ENCODE results near the gene TCERG1L.

Gene TCERG1L

GRCh38 chr10:131212763-131213325 lies 98.7 kb downstream of the TCERG1L start:
- no peak for TF ChIP-seq CTCF (conservative IDR thresholded peaks at IDR 0.05; ENCODE audit: control insufficient read depth, insufficient read depth, low read depth, low read length)
- no peak for DNase-seq (ENCODE audit: low read depth)

GRCh38 chr10:131211965-131212619 lies 99.4 kb downstream of the TCERG1L start:
- H3K4me3 ChIP-seq (ENCODE audit: control insufficient read depth, low read depth, low read length) = no peak overlapping the region
- no peak for TF ChIP-seq CTCF (conservative IDR thresholded peaks at IDR 0.05; ENCODE audit: control insufficient read depth, insufficient read depth, low read depth, low read length)
- no peak for DNase-seq (ENCODE audit: low read depth)

More at GRCh38 chr10:131212763-131213325, 98.7 kb downstream of the TCERG1L start:
- no peak overlapping the region for H3K4me3 ChIP-seq (ENCODE audit: control insufficient read depth, low read depth, low read length)

GRCh38 chr10:131211559-131211958 lies 100.0 kb downstream of the TCERG1L start:
- TF ChIP-seq CTCF (conservative IDR thresholded peaks at IDR 0.05; ENCODE audit: control insufficient read depth, insufficient read depth, low read depth, low read length) = no peak
- H3K4me3 ChIP-seq (ENCODE audit: control insufficient read depth, low read depth, low read length) = no peak overlapping the region
- no peak for DNase-seq (ENCODE audit: low read depth)

- no peak overlapping the region for H3K4me3 ChIP-seq (ENCODE audit: control insufficient read depth, low read depth, low read length)
- no peak for DNase-seq (ENCODE audit: low read depth)
- no peak for TF ChIP-seq CTCF (conservative IDR thresholded peaks at IDR 0.05; ENCODE audit: control insufficient read depth, insufficient read depth, low read depth, low read length)
Observed at GRCh38 chr10:131211146-131211545, 100.4 kb downstream of the TCERG1L start.

GRCh38 chr10:131210181-131210580 lies 101.3 kb downstream of the TCERG1L start:
- H3K4me3 ChIP-seq (ENCODE audit: control insufficient read depth, low read depth, low read length) = no peak overlapping the region
- DNase-seq (ENCODE audit: low read depth) = no peak
- TF ChIP-seq CTCF (conservative IDR thresholded peaks at IDR 0.05; ENCODE audit: control insufficient read depth, insufficient read depth, low read depth, low read length) = no peak

- no peak for TF ChIP-seq CTCF (conservative IDR thresholded peaks at IDR 0.05; ENCODE audit: control insufficient read depth, insufficient read depth, low read depth, low read length)
- no peak for DNase-seq (ENCODE audit: low read depth)
- H3K4me3 ChIP-seq (ENCODE audit: control insufficient read depth, low read depth, low read length) = no peak overlapping the region
Observed at GRCh38 chr10:131207584-131208532, 103.7 kb downstream of the TCERG1L start.

Data from fibroblast of mammary gland (primary cell).